GM18526 (cell line): ENCODE results near the gene LORICRIN.

Source experiments
- POLR2A ChIP-seq: IDR thresholded peaks from 3 replicates; pipeline ENCODE4 v1.6.1; 2011; ENCODE audit not compliant: insufficient read length; ENCODE audit errors: extremely low read depth

The LORICRIN gene

DNA sequence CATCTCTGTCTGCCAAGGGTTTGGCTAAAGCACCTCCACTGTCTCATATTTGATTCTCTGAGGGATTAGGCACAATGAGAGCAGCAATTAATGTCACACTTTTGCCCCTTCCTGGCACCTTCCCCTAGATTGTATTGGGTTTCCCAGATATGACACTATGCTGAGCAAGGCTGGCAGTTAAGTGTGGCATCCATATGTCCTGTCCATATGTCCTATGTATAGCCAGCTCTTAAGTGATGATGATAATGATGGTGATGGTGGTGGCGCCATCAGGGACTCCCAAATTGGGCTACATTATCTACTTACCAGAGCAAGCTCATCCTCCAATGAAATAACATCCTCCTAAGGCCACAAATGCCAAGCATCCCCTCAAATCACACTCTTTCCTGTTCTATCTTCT lies 13.5 kb upstream of the LORICRIN start:
- no peak for TF ChIP-seq POLR2A

GRCh38 chr1:153246825-153247224 lies 12.7 kb upstream of the LORICRIN start:
- TF ChIP-seq POLR2A, result no peak

GRCh38 chr1:153248176-153248879 lies 11.2 kb upstream of the LORICRIN start:
- no peak for TF ChIP-seq POLR2A

DNA sequence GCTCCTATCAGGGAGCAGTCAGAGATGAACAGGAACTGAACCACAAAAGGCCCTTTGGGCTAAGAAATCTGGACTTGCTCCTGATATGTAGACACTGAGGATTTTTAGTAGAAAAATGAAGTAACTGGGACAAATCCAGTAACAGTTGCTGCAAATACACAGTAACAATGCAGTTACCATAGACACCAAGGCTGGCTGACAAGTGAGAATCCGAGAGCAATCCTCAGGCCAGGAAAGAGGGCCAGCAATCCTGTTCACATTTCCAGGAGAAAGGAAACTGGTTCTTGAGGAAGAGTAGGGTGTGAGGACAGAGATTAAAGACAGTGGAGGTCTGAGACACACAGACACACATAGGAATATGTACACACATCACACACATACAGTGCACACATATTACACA lies 9.3 kb upstream of the LORICRIN start:
- TF ChIP-seq POLR2A, result no peak

DNA sequence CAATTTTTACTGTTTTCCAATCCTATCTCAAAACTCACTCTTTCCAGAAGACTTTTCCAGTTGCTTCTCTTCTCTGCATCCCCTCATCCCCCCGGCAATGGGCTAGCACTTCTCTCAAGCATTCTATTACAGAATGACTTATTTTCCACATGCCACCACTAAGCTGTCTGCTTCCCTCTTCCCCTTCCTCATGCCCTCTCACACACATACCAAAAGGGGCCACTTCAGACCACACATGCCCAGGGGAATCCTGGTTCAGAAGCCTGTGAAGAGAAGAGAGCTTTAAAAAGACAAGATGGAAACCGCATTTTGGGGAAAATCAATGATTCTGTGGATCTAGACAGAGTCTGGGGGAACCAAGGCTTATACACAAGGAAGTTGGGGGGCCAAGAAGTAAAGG lies 8.4 kb upstream of the LORICRIN start:
- no peak for TF ChIP-seq POLR2A

GRCh38 chr1:153251562-153251961 lies 7.9 kb upstream of the LORICRIN start:
- TF ChIP-seq POLR2A, result no peak

- no peak for TF ChIP-seq POLR2A
Observed at GRCh38 chr1:153251988-153252387, 7.5 kb upstream of the LORICRIN start.

- no peak for TF ChIP-seq POLR2A
Observed at GRCh38 chr1:153253076-153253475, 6.4 kb upstream of the LORICRIN start.

- TF ChIP-seq POLR2A, result no peak
Observed at GRCh38 chr1:153253693-153254092, 5.8 kb upstream of the LORICRIN start.

DNA sequence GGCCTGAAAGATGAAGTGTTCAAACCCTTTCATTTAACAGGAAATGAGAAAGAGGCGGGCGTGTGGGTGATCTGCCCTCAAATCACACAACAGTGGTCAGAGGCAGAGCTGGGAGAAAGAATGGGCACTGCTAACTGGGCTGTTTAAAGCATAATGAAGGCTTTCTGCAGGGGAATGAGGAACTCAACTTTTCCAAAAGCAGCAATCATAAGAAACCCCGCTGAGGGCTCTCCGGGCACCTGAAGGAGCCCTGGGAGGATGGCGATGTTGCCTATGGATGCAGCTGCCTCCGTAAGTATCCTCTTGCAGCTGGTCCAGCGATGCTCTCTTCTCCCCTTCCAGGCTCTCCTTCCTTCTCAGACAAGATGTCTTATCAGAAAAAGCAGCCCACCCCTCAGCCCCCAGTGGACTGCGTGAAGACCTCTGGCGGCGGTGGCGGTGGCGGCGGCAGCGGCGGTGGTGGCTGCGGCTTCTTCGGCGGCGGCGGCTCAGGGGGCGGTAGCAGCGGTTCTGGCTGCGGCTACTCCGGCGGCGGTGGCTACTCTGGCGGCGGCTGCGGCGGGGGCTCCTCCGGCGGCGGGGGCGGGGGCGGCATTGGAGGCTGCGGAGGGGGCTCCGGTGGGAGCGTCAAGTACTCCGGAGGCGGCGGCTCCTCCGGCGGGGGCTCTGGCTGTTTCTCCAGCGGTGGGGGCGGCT lies 1.2 kb downstream of the LORICRIN start:
- no peak for TF ChIP-seq POLR2A

GRCh38 chr1:153261281-153262069 lies 2.0 kb downstream of the LORICRIN start:
- no peak for TF ChIP-seq POLR2A

DNA sequence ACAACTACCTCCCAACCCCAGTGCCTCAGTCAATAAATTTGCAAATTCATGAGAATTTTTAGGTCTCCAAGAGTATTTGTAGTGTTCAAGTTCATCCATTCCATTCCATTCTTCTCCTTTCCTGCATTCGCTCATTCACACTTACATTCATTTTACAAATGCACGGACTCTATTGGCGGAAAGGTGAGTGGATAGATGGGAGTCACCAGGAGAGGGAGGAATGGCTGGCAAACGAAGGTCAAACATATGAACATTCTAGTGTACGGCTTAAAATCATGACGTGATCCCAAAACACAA lies 2.5 kb downstream of the LORICRIN start:
- no peak for TF ChIP-seq POLR2A

DNA sequence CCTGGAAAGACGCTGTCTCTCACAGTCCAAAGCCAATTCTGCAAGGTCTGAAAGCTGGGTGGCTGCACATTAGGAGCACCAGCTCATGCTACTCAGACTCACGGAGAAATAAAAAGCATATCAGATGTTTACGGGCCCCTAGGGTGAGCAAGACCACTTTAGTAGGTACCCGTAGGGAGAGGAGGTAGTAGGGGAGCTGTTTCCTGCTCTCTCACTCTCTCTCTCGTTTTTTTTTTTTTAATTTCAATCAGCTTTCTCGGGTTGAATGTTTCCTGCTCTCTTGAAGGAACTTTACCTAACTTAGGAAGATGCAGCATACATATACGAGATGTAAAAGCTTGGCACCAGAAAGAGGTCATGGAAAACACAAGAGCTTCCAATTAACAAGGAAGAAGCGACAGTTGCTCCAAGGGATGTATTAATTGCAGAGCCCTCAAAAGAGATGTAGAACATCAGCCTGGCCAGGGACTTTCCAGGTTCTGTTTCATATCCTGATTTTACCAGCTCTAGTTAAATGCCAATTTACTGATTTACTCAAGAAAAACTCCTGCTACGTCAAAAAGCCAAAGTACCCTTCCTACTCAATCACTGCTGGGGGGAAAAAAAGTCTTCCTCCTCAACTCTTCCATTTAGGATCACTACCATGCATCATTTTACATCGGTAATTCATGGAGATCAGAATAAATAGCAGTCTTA lies 3.1 kb downstream of the LORICRIN start:
- TF ChIP-seq POLR2A, result no peak

GRCh38 chr1:153265457-153265856 lies 6.0 kb downstream of the LORICRIN start:
- no peak for TF ChIP-seq POLR2A

GRCh38 chr1:153271711-153272110 lies 12.2 kb downstream of the LORICRIN start:
- no peak for TF ChIP-seq POLR2A

GRCh38 chr1:153272186-153272585 lies 12.7 kb downstream of the LORICRIN start:
- no peak for TF ChIP-seq POLR2A
